Activated CD4-positive, alpha-beta T cell treated with anti-CD3 and anti-CD28 coated beads, Interleukin-2, amount 10 ng/mL, durations not matched to agents 7 days and 5 days (primary cell): ENCODE data around the gene AACS. TPM values are rescaled to one million over a fixed set of nuclear protein-coding genes. Genes with fewer than 3 reads are reported as not detected.
"Not testable (repeated sequence)": the region's sequence is repeated elsewhere in the genome, so short reads cannot be mapped to it uniquely, and the experiment has no call there.

Source experiments
- CTCF ChIA-PET: fragments of 350-600 bp; sonication (Branson Sonifier 250); formaldehyde crosslinking; loops from one replicate; lab custom pipeline; 2021; ENCODE audit warnings: antibody characterized with exemption; lab: Charles Lee
- POLR2A ChIA-PET: fragments of 350-600 bp; sonication (Branson Sonifier 250); formaldehyde crosslinking; loops from one replicate; lab custom pipeline; 2021; ENCODE audit warnings: antibody characterized with exemption; lab: Charles Lee
- DNase-seq: peaks from one replicate; pipeline ENCODE4 v3.0.0-alpha.2; 2020
- H3K27ac Mint-ChIP-seq: one replicate; pipeline ENCODE4 v1.8.0; 2021; ENCODE audit warnings: mild to moderate bottlenecking, moderate library complexity, mixed read lengths
- H3K27me3 Mint-ChIP-seq: one replicate; pipeline ENCODE4 v1.8.0; 2021; ENCODE audit warnings: mixed read lengths
- H3K36me3 Mint-ChIP-seq: one replicate; pipeline ENCODE4 v1.8.0; 2021; ENCODE audit warnings: low read depth, mixed read lengths
- H3K4me1 Mint-ChIP-seq: one replicate; pipeline ENCODE4 v1.8.0; 2021; ENCODE audit warnings: mixed read lengths
- H3K4me3 Mint-ChIP-seq: one replicate; pipeline ENCODE4 v1.8.0; 2021; ENCODE audit warnings: mild to moderate bottlenecking, moderate library complexity, mixed read lengths
- H3K9me3 Mint-ChIP-seq: one replicate; pipeline ENCODE4 v1.8.0; 2021; ENCODE audit warnings: mixed read lengths
- total RNA-seq, 2 experiments: library from RNA; stranded (reverse); gene quantifications; one replicate each; pipeline ENCODE4 v1.2.3, GENCODE V29; 2021

Gene AACS
- total RNA-seq, 2 experiments from 2014 or later = 17.8 to 19.1 TPM

DNA sequence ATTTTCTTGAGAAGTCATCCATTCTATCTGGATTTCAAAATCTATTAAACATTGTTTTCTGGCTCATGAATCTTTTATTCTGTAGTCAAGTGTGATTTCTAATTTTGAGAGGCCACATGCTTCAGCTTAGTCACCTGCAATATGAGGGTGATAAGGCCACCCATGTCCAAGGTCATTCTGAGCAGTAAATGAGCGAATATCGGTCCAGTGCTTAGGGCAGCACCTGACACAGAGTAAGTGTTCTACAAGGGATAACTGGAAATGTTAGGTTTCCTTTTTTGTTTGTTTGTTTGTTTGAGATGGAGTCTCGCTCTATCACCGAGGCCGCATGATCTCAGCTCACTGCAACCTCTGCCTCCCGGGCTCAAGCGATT is 34.2 kb downstream of the AACS start:
- no peak for DNase-seq
- POLR2A ChIA-PET = no interaction called here
- no peak overlapping the region for H3K4me3 Mint-ChIP-seq
- H3K4me1 Mint-ChIP-seq = peaks cover 24% of the 10 kb centered on the region
- CTCF ChIA-PET = no interaction called here
- peak overlapping the region; percentile 28 for H3K27ac Mint-ChIP-seq
- H3K9me3 Mint-ChIP-seq = no peaks in the 10 kb centered on the region
- peaks cover 8% of the 10 kb centered on the region for H3K36me3 Mint-ChIP-seq
- no peaks in the 10 kb centered on the region for H3K27me3 Mint-ChIP-seq

DNA sequence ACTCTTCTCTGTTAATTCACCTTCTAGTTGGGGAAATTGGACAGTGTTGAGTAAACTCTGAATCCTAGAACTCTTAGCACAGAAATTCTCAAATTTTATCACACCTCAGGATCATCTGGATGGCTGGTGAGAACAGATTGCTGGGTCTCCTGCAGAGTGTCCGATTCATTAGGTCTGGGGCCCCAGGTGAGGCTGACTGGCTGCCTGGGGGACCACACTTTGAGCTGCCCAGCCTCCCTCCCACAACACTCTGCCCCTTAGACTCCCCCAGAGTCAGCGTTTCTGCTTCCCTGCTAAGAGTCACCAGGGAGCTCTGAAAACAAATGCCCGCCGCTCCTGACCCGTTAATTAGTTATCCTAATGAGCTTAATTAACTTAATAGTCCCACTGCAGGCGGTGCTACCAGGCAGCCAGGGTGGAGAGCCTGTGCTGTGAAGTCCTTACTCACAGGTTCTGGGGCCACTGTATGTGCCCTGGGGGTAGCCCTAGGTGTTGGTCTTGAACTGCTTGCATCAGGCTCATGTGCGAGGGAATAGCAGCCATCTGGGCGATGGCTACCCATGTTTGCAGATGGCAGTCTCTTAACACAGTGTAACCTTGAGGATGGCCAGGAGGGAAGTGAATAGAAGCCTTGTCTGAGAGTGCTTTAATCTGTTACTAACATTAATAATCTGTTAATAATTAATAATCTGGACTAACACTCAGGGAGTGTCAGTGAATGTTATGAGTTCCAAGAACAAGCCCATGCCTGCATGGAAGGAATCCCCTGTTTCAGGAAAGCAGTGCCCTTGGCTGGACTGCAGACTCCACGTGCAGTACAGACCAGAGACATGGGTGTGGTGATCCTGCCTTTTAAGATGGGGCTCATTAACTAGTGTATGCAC is 35.6 kb downstream of the AACS start:
- Mint-ChIP-seq H3K27me3 (no peaks in the 10 kb centered on the region), H3K4me3 (no peak overlapping the region), H3K9me3 (no peaks in the 10 kb centered on the region), H3K4me1 (peaks cover 24% of the 10 kb centered on the region), H3K36me3 (peaks cover 9% of the 10 kb centered on the region), H3K27ac (no peak overlapping the region)
- DNase-seq = no peak
- CTCF ChIA-PET = no interaction called here
- POLR2A ChIA-PET = no interaction called here

DNA sequence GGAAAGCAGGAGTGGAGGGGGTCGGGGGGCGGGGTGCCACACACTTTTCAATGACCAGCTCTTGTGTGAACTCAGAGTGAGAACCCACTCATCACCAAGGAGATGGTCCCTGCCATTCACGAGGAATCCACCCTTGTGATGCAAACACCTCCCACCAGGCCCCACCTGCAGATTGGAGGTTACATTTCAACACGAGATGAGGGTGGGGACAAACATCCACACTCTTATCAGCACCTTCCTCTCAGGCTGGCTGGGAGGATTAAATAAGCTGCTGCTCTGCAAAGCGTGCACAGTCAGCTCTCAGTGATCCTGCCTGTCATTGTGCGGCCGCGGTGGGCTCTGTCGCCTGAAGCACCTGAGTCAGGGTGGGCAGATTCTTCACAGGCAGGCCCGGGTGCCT is 39.7 kb downstream of the AACS start:
- no peaks in the 10 kb centered on the region for H3K27me3 Mint-ChIP-seq
- no peak overlapping the region for H3K27ac Mint-ChIP-seq
- peaks cover 15% of the 10 kb centered on the region for H3K36me3 Mint-ChIP-seq
- ChIA-PET POLR2A (no interaction called here), CTCF (no interaction called here)
- H3K4me1 Mint-ChIP-seq = no peaks in the 10 kb centered on the region
- H3K4me3 Mint-ChIP-seq = no peak overlapping the region
- no peaks in the 10 kb centered on the region for H3K9me3 Mint-ChIP-seq
- no peak for DNase-seq

DNA sequence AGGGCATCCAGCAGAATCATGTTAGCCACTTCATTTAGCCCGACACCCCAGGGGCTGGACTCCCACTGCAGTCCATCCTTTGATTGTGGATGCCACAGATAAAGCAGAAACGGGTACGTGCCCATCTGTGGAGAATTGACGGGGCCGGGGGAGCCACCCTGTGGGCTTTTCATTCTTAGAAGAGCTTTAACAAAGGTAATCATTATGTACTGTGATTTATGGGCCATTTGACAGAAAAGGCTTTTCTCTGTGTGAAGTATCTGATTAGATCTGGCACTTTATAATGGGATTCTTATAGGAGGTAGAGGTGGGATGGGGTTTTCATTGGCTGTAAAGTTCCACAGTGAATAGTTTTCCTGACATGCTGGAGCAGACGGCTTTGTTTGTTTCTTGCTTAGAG is 40.4 kb downstream of the AACS start:
- ChIA-PET POLR2A (no interaction called here), CTCF (no interaction called here)
- DNase-seq = no peak
- Mint-ChIP-seq H3K27ac (peak overlapping the region; percentile 14), H3K4me1 (no peaks in the 10 kb centered on the region), H3K36me3 (peaks cover 15% of the 10 kb centered on the region), H3K9me3 (no peaks in the 10 kb centered on the region), H3K27me3 (no peaks in the 10 kb centered on the region), H3K4me3 (no peak overlapping the region)

DNA sequence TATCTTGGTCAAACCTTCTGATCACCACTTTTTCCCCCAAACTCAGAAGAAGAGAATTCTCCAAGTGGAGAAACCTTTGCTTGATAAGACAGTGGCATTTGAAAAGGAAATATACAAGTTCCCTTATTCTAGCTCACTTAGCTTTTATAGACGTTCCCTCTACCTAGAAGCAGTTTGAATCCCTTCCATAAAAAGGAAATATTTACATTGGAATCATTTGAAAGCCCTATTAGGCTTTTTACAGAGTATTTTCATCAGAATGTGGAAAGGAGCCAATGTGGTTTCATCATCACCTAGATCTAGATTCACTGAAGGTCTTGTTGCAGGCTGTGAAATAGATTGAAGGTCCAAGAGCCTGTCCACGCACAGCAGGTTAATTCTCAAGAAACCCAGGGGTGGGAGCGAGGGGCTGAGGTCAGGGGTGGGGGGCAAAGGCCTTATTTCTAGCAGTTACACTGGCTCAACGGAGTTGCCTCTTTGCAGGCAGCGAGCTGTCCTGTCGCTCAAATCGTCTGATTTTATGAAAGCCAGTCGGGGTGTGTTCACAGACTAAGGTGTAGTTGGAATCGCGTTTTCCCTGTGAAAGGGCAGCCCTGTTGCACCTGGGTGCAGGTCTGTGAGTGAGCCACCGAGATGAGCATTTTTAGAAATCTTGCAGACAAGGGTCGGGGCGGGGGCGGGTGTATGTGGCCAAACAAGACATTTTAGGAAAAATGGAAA is 45.6 kb downstream of the AACS start:
- Mint-ChIP-seq H3K27ac (no peak overlapping the region), H3K27me3 (no peaks in the 10 kb centered on the region), H3K4me3 (no peak overlapping the region), H3K36me3 (peaks cover 6% of the 10 kb centered on the region), H3K4me1 (no peaks in the 10 kb centered on the region), H3K9me3 (no peaks in the 10 kb centered on the region)
- DNase-seq = no peak
- CTCF ChIA-PET = interaction anchor here (0.6 kb wide), 1 partner anchor 57 kb away, joined by 3 read pairs; no protein-coding TSS in a partner anchor
- POLR2A ChIA-PET = no interaction called here

DNA sequence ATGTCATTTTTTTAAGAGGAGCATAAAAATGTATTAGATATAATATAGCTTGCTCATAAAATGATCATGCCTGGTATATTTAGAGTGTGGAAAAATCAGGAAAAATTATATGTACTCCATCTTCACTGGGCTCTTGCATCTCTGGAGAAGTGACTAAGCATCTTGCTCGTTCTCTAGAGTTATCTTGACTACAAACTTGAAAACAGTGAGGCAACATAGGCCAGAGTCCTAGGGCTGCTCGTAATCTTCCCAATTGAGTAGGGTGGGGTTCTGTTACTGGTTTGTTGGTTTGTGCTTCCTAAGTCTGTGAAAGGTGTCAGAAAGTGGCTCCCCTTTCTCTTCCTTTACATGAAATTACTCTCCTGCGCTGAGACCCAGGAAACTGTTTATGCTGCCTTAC is 46.2 kb downstream of the AACS start:
- POLR2A ChIA-PET = no interaction called here
- no peak overlapping the region for H3K27ac Mint-ChIP-seq
- H3K4me3 Mint-ChIP-seq = no peak overlapping the region
- H3K9me3 Mint-ChIP-seq = no peaks in the 10 kb centered on the region
- H3K36me3 Mint-ChIP-seq = peaks cover 6% of the 10 kb centered on the region
- CTCF ChIA-PET = no interaction called here
- H3K4me1 Mint-ChIP-seq = no peaks in the 10 kb centered on the region
- no peaks in the 10 kb centered on the region for H3K27me3 Mint-ChIP-seq
- no peak for DNase-seq

DNA sequence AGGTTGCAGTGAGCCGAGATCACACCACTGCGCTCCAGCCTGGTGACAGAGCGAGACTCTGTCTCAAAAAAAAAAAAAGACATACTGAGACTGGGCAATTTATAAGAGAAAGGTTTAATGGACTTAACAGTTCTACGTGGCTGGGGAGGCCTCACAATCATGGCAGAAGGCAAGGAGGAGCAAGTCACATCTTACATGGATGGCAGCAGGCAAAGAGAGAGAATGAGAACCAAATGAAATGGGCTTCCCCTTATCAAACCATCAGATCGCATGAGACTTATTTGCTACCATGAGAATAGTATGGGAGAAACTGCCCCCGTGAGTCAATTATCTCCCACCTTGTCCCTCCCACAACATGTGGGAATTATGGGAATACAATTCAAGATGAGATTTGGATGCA is 47.4 kb downstream of the AACS start:
- POLR2A ChIA-PET, CTCF ChIA-PET, H3K4me1 Mint-ChIP-seq, H3K27ac Mint-ChIP-seq, H3K9me3 Mint-ChIP-seq, DNase-seq, H3K4me3 Mint-ChIP-seq, H3K27me3 Mint-ChIP-seq, H3K36me3 Mint-ChIP-seq: not testable (repeated sequence)

DNA sequence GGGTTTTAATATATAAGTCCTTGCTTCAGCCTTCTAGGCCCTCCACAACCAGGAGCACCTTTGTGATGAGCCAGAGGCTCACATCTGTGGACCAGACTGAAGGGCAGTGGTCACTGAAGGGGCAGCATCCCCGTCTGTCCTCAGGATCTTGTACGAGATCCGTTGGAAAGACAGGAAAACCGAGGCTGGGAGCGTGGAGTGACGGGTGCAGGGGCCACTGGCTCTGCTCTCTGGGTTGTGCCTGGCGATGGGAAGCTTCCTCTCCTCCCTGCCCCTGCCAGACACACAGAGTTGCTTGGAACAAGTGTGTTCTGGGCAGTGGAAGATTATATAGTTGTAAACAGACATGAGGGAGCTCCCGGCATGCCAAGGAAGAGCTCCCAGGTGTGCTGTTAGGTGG is 48.0 kb downstream of the AACS start:
- POLR2A ChIA-PET = no interaction called here
- CTCF ChIA-PET = no interaction called here
- Mint-ChIP-seq H3K9me3 (no peaks in the 10 kb centered on the region), H3K4me1 (no peaks in the 10 kb centered on the region), H3K27me3 (no peaks in the 10 kb centered on the region), H3K27ac (no peak overlapping the region), H3K4me3 (no peak overlapping the region), H3K36me3 (peaks cover 6% of the 10 kb centered on the region)
- no peak for DNase-seq

DNA sequence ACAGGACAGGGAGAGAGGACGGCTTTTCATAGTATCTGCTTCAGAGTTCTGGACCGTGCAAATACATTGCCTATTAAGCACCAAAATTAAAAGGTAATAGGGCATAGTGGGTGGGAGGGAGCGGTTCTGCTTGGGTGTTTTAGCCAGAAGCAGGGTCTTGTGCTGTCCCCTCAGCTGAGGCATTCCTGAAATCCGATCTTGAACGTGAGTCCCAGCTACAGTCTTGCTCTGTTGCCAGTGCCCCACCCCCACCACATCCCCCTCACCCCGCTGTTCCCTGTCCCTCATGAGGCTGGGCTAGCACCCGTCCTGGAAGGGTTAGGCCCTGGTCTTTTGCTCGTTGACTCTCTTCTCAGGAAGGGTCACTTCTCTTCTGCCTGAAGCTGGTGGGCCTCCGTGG is 48.6 kb downstream of the AACS start:
- CTCF ChIA-PET = no interaction called here
- no peaks in the 10 kb centered on the region for H3K4me1 Mint-ChIP-seq
- POLR2A ChIA-PET = interaction anchor here (0.6 kb wide), 1 partner anchor 1015 kb away, joined by 3 read pairs; no protein-coding TSS in a partner anchor
- no peaks in the 10 kb centered on the region for H3K27me3 Mint-ChIP-seq
- peaks cover 6% of the 10 kb centered on the region for H3K36me3 Mint-ChIP-seq
- H3K9me3 Mint-ChIP-seq = no peaks in the 10 kb centered on the region
- no peak overlapping the region for H3K4me3 Mint-ChIP-seq
- no peak for DNase-seq
- no peak overlapping the region for H3K27ac Mint-ChIP-seq

DNA sequence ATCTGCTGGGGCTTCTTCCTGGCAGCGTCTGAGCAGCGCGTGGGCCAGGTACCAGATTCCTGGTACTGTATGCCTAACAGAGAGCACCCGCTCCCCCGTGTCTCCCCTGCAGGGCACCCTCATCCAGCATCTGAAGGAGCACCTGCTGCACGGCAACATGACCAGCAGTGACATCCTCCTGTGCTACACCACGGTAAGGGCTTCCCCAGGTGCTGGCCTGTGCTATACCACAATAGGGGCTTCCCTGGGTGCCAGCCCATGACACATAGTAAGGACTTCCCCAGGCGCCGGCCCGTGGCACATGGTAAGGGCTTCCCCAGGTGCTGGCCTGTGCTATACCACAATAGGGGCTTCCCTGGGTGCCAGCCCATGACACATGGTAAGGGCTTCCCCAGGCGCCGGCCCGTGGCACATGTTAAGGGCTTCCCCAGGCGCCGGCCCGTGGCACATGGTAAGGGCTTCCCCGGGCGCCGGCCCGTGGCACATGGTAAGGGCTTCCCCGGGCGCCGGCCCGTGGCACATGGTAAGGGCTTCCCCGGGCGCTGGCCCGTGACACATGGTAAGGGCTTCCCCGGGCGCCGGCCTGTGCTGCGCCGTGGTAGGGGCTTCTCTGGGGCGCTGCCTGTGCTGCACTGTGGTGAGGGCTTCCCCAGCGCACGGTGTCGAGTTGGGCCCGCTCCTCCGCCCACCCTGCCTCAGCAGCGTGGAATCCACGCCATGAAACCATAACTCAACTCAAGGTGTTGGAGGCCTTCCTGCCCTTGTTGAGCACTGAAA is 49.3 kb downstream of the AACS start:
- H3K4me3 Mint-ChIP-seq = no peak overlapping the region
- no peaks in the 10 kb centered on the region for H3K27me3 Mint-ChIP-seq
- ChIA-PET POLR2A (interaction anchor here (0.6 kb wide), 1 partner anchor 1016 kb away, joined by 3 read pairs; no protein-coding TSS in a partner anchor), CTCF (no interaction called here)
- no peaks in the 10 kb centered on the region for H3K9me3 Mint-ChIP-seq
- peaks cover 2% of the 10 kb centered on the region for H3K36me3 Mint-ChIP-seq
- no peak overlapping the region for H3K27ac Mint-ChIP-seq
- no peaks in the 10 kb centered on the region for H3K4me1 Mint-ChIP-seq
- DNase-seq = no peak

DNA sequence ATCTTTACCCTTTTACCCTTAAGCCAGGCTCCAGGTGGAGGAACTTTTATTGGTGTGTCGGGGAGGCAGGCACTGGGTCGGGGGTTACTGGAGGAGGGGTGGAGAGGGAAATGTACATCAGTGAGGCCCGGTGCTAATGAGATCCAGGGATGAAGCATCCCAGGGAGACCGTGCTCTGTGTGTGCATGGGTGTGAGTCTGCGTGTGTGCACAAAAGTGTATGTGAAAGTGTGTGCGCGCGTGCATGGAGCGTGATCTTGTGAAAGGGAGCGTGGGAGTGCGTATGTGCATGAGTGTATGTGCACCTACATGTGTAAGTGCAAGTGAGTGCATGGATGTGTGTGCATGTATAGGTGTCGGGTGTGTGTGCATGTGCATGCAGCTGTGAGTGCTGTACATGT is 55.3 kb downstream of the AACS start:
- H3K4me1 Mint-ChIP-seq = no peaks in the 10 kb centered on the region
- DNase-seq = no peak
- H3K36me3 Mint-ChIP-seq = no peaks in the 10 kb centered on the region
- POLR2A ChIA-PET = no interaction called here
- CTCF ChIA-PET = no interaction called here
- H3K27me3 Mint-ChIP-seq = no peaks in the 10 kb centered on the region
- H3K4me3 Mint-ChIP-seq = no peak overlapping the region
- no peaks in the 10 kb centered on the region for H3K9me3 Mint-ChIP-seq
- no peak overlapping the region for H3K27ac Mint-ChIP-seq

DNA sequence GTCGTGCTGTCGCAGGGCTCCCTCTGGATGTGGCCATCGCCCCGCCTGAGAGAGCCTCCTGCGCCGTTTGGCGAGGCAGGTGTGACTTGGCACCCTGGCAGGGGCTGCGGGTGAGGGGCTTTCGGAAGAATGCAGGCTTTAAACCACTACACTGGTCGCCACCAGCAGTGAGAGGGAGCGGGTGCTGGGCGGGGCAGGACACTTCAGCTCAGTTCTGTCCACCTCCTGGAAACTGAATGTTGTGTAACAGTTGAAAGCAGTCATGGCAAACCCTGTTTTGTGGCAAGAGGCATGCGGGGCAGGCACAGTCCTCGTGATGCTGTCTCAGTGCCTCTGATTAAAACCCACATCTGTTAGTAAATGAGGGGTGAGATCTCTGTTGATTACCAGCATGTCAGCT is 55.9 kb downstream of the AACS start:
- Mint-ChIP-seq H3K36me3 (no peaks in the 10 kb centered on the region), H3K27ac (no peak overlapping the region), H3K4me3 (no peak overlapping the region), H3K4me1 (no peaks in the 10 kb centered on the region), H3K27me3 (no peaks in the 10 kb centered on the region), H3K9me3 (no peaks in the 10 kb centered on the region)
- ChIA-PET POLR2A (no interaction called here), CTCF (no interaction called here)
- DNase-seq = no peak

DNA sequence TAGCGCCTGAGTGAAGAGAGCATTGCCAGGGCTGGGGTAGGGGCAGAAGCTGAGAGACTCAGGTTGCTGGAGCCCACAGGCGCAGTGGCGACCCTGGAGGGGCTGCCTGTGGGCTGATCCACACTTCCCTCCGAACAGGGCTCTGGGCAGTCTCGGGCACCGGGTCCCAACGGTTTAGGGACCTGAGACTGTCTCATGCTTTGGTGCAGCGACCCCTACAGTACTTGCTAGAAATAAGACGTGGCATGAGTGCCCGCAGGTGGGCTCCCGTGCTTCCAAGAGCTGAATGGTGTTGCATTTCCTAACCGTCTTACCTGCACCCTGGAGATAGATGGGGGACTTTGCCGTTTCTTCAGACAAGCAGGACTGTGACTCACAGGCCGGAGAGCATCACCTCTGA is 57.4 kb downstream of the AACS start:
- POLR2A ChIA-PET = no interaction called here

More for the DNA sequence above, 57.4 kb downstream of the AACS start:
- Mint-ChIP-seq H3K27me3 (no peaks in the 10 kb centered on the region), H3K4me3 (no peak overlapping the region), H3K36me3 (no peaks in the 10 kb centered on the region), H3K27ac (no peak overlapping the region), H3K4me1 (no peaks in the 10 kb centered on the region), H3K9me3 (no peaks in the 10 kb centered on the region)
- CTCF ChIA-PET = no interaction called here
- DNase-seq = no peak
